ENCODE measurements around the gene USP51. TPM values are rescaled to one million over a fixed set of nuclear protein-coding genes. Genes with fewer than 3 reads are reported as not detected.
"Not testable (repeated sequence)": the region's sequence is repeated elsewhere in the genome, so short reads cannot be mapped to it uniquely, and the experiment has no call there.

USP51 gene
- total and polyA plus RNA-seq, 2 donors from 2014 or later = 3.4 to 4.6 TPM

DNA sequence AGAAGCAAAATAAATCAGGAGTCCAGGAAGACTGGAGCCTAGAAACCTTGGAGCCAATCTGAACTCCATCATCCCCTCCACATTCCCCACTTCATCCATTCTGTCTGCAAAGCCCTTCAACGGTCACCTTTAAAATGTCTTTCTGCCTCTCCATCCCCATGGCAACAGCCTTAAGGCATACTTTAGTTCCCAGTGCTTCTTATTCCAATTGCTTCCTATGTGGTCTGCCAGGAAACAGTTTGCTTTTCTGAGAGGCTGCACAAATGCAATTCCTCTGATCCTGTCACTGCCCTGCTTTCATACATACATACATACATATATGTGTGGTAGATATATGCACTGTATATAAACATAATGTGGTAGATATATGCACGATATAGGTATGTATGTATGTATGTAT is 38.5 kb downstream of the USP51 start:
- H3K9me3 ChIP-seq (ENCODE audit: control insufficient read depth in 2 of 3, insufficient read depth in 1 of 3, low read length in 3 of 3) = no peaks in the 10 kb centered on the region
- H3K27ac ChIP-seq (ENCODE audit: low read depth in 2 of 2, low read length in 2 of 2) = peak overlapping the region in 1 of 2 donors; percentile 81
- peak overlapping the region; percentile 75 to 86 (median 83) for H3K4me3 ChIP-seq (ENCODE audit: low read length in 3 of 3)
- DNase-seq (peak in 2 of 5 donors; percentile 3 to 29), FAIRE-seq (no peak)
- peaks cover 0 to 4% (median 2%) of the 10 kb centered on the region in 3 donors for H3K4me1 ChIP-seq (ENCODE audit: control insufficient read depth in 2 of 3, insufficient read depth in 2 of 3, low read depth in 1 of 3, low read length in 3 of 3)
- H3K36me3 ChIP-seq (ENCODE audit: control insufficient read depth in 2 of 3, insufficient read depth in 3 of 3, low read length in 3 of 3) = no peaks in the 10 kb centered on the region
- TF ChIP-seq, protein P1, sequence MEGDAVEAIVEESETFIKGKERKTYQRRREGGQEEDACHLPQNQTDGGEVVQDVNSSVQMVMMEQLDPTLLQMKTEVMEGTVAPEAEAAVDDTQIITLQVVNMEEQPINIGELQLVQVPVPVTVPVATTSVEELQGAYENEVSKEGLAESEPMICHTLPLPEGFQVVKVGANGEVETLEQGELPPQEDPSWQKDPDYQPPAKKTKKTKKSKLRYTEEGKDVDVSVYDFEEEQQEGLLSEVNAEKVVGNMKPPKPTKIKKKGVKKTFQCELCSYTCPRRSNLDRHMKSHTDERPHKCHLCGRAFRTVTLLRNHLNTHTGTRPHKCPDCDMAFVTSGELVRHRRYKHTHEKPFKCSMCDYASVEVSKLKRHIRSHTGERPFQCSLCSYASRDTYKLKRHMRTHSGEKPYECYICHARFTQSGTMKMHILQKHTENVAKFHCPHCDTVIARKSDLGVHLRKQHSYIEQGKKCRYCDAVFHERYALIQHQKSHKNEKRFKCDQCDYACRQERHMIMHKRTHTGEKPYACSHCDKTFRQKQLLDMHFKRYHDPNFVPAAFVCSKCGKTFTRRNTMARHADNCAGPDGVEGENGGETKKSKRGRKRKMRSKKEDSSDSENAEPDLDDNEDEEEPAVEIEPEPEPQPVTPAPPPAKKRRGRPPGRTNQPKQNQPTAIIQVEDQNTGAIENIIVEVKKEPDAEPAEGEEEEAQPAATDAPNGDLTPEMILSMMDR (IDR thresholded peaks at IDR 0.05; ENCODE audit: borderline replicate concordance, extremely low read depth, insufficient read depth) = no peak
- intact Hi-C loops (cut with DNase I) = no loop called here
- H3K9ac ChIP-seq (ENCODE audit: low read length in 3 of 3) = peak overlapping the region in 1 of 3 donors; percentile 38
- no peaks in the 10 kb centered on the region for H3K27me3 ChIP-seq (ENCODE audit: control insufficient read depth, insufficient read depth, low read length)

DNA sequence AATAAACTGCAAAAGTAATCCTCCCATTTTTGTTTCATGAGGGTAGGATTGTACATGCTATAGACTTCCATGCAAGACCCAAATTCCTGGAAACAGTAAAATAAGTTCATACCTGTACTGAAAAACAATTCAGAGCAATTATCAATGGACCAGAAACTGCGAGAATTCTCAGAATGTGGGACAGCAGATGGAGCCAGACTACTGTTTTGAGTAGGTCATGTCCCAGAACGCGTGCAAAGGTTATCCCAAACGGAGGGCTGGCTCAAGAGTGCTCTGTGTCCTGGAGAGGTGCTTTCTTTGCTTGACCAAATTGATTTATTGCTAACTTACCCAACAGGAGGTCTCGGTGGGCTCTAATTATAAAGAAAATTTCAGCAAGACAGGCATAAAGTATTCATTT is 39.4 kb downstream of the USP51 start:
- H3K36me3 ChIP-seq (ENCODE audit: control insufficient read depth in 2 of 3, insufficient read depth in 3 of 3, low read length in 3 of 3) = no peaks in the 10 kb centered on the region
- no peak overlapping the region for H3K27ac ChIP-seq (ENCODE audit: low read depth in 2 of 2, low read length in 2 of 2)
- DNase-seq (peak in 1 of 5 donors; percentile 26), FAIRE-seq (no peak)
- TF ChIP-seq, protein P1 (IDR thresholded peaks at IDR 0.05; ENCODE audit: borderline replicate concordance, extremely low read depth, insufficient read depth) = no peak
- H3K27me3 ChIP-seq (ENCODE audit: control insufficient read depth, insufficient read depth, low read length) = no peaks in the 10 kb centered on the region
- intact Hi-C loops (cut with DNase I) = no loop called here
- H3K4me3 ChIP-seq (ENCODE audit: low read length in 3 of 3) = no peak overlapping the region
- H3K4me1 ChIP-seq (ENCODE audit: control insufficient read depth in 2 of 3, insufficient read depth in 2 of 3, low read depth in 1 of 3, low read length in 3 of 3) = peaks cover 0 to 4% (median 2%) of the 10 kb centered on the region in 3 donors
- H3K9me3 ChIP-seq (ENCODE audit: control insufficient read depth in 2 of 3, insufficient read depth in 1 of 3, low read length in 3 of 3) = no peaks in the 10 kb centered on the region
- H3K9ac ChIP-seq (ENCODE audit: low read length in 3 of 3) = no peak overlapping the region

DNA sequence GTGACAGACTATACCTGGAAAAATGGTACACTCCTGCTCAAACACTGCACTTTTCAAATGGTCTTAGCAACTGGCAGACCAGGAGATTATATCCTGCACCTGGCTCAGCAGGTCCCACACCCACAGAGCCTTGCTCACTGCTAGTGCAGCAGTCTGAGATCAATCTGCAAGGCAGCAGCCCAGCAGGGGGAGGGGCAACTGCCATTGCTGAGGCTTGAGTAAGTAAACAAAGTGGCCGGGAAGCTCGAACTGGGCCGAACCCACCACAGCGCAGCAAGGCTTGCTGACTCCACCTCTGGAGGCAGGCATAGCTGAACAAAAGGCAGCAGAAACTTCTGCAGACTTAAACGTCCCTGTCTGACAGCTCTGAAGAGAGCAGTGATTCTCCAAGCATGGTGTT is 46.2 kb downstream of the USP51 start:
- DNase-seq = peak in 1 of 5 donors; percentile 36
- H3K9ac ChIP-seq (ENCODE audit: low read length in 3 of 3); intact Hi-C loops (cut with DNase I); H3K9me3 ChIP-seq (ENCODE audit: control insufficient read depth in 2 of 3, insufficient read depth in 1 of 3, low read length in 3 of 3); H3K27me3 ChIP-seq (ENCODE audit: control insufficient read depth, insufficient read depth, low read length); H3K36me3 ChIP-seq (ENCODE audit: control insufficient read depth in 2 of 3, insufficient read depth in 3 of 3, low read length in 3 of 3); FAIRE-seq; H3K4me1 ChIP-seq (ENCODE audit: control insufficient read depth in 2 of 3, insufficient read depth in 2 of 3, low read depth in 1 of 3, low read length in 3 of 3); H3K27ac ChIP-seq (ENCODE audit: low read depth in 2 of 2, low read length in 2 of 2); H3K4me3 ChIP-seq (ENCODE audit: low read length in 3 of 3): not testable (repeated sequence)

Small RNA genes within 50 kb of the gene (microRNA-seq; reads per million reads assigned to microRNA genes)
- not detected for gene MIR4536-1
- not detected for gene MIR4536-2

Other genes starting within 250 kb of the USP51 start
- gene PAGE3, start 224.9 kb downstream of the USP51 start, total RNA-seq = not detected
- gene PAGE3, start 224.9 kb downstream of the USP51 start, polyA plus RNA-seq (ENCODE audit: insufficient read depth, low read depth, low replicate concordance) = not detected
- 23.7 TPM for gene MAGEH1, start 37.7 kb downstream of the USP51 start, total RNA-seq
- gene MAGEH1, start 37.7 kb downstream of the USP51 start, polyA plus RNA-seq (ENCODE audit: insufficient read depth, low read depth, low replicate concordance) = 47.3 TPM
- not detected for gene FOXR2, start 133.6 kb upstream of the USP51 start, total RNA-seq
- not detected for gene FOXR2, start 133.6 kb upstream of the USP51 start, polyA plus RNA-seq (ENCODE audit: insufficient read depth, low read depth, low replicate concordance)
- gene RRAGB, start 227.9 kb upstream of the USP51 start, total RNA-seq = 23.7 TPM
- 25.4 TPM for gene RRAGB, start 227.9 kb upstream of the USP51 start, polyA plus RNA-seq (ENCODE audit: insufficient read depth, low read depth, low replicate concordance)

All from kidney (tissue), 14 donors.